ENCODE results near the gene LENG1. TPM values are rescaled to one million over a fixed set of nuclear protein-coding genes. Genes with fewer than 3 reads are reported as not detected.

Gene LENG1
- total RNA-seq, 1 experiment from 2014 or later, result 7.6 TPM

DNA sequence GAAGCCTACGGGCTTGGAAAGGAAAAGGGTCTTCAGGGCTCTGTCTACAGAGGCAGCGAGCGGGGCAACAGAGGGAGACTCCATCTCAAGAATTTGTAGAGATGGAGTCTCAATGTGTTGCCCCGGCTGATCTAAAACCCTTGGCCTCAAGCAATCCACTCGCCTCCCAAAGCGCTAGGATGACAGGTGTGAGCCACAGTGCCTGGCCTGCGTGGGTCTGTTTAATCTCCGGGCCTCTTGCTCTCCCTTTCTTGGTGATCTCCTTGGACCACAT, 49.2 kb upstream of the LENG1 start:
- ChIA-PET RAD21 (ENCODE audit: low non-redundant PET in 1 of 2, low total read pairs in 2 of 2, uncharacterized antibody in 2 of 2, unreplicated experiment in 2 of 2) (no interaction called here), CTCF (interaction anchor here (1.5 kb wide), 1 partner anchor 72 kb away, joined by 3 read pairs; the partner anchor contains the start of gene CNOT3), POLR2A (interaction anchor here (1.0 kb wide), 1 partner anchor 18 kb away, joined by 3 read pairs; the partner anchor contains the start of gene TSEN34)
- Histone ChIP-seq H3K27ac (ENCODE audit: low read depth, low read length) (no peak overlapping the region), H3K27me3 (ENCODE audit: insufficient read depth, low read length) (no peaks in the 10 kb centered on the region), H3K9me3 (ENCODE audit: control insufficient read depth in 1 of 2, insufficient read depth in 1 of 2, low read depth in 1 of 2, low read length in 2 of 2) (no peaks in the 10 kb centered on the region), H3K4me1 (ENCODE audit: control insufficient read depth in 1 of 2, insufficient read depth in 2 of 2, low read length in 2 of 2) (peaks cover 9 to 41% of the 10 kb centered on the region in 2 experiments; a peak in 3 of 4 replicates), H3K4me3 (replicated peaks in 1 of 2; ENCODE audit: low read depth in 1 of 2, low read length in 2 of 2) (no peak overlapping the region), H3K36me3 (ENCODE audit: control insufficient read depth in 1 of 2, insufficient read depth in 2 of 2, low read length in 2 of 2) (peaks cover 33 to 45% of the 10 kb centered on the region in 2 experiments), H2AFZ (ENCODE audit: low read depth, low read length, poor library complexity, severe bottlenecking) (no peak overlapping the region), H3K9ac (ENCODE audit: low read length) (no peak overlapping the region), H3K9me2 (ENCODE audit: insufficient read depth) (no peaks in the 10 kb centered on the region), H4K20me1 (ENCODE audit: insufficient read depth) (peaks cover 50% of the 10 kb centered on the region; the same call in 1 of the 2 replicates), H3K4me2 (ENCODE audit: low read length) (no peak overlapping the region), H3K79me2 (ENCODE audit: insufficient read depth, low read length) (peaks cover 43% of the 10 kb centered on the region)
- TF ChIP-seq POLR2A (IDR thresholded peaks at IDR 0.05; ENCODE audit: borderline replicate concordance, extremely low read depth, insufficient read depth, insufficient read length) (peak; percentile 8), CTCF (IDR thresholded peaks at IDR 0.05 in 2 of 3, conservative IDR thresholded peaks at IDR 0.05 in 1 of 3; ENCODE audit: borderline replicate concordance in 1 of 3, insufficient read depth in 1 of 3, low read depth in 2 of 3, low read length in 2 of 3) (no peak)
- intact Hi-C loops (cut with micrococcal nuclease), result no loop called here
- no TSS peak for BruUV-seq (replicated peaks)
- no peak for DNase-seq (ENCODE audit: low read depth, low spot score)
- ATAC-seq, result peak; percentile 37

DNA sequence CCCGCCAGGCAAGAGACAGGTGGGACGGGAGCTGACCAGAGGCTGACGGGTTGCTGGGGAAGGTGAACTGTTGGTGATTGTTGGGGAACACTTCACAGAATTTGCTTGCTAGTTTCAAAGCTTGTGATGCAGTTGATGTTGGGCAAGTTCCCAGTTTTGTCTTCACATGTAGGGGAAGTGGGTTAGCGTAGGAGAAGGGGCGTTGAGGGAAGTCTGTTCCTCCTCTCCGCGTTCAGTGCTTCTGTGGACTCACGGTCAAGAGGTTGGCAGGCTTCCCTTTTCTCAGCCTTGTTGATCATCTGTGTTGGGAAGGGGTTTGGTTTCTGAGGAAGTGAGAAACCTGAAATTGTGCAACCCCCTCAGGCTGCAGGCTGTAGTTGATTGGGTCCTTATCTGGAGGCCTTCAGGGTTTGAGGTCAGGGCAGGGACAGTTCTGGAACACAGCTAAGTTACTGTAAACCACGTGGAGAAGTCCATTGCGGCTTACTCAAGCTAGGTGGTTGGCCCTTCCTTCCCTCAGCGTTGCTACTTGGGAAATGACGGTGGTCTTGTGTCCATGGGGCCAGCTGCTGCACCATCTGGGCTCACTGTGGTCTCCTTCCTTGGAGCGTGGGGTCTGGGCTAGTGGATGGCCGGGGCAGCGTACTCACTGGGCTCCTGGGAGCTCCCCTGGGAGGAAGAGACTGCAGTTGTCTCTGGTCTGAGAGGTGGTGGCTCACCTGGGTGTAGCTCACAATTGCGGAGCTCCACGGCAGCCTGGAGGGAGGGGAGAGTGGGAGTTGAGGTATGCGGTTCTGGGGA, 48.7 kb upstream of the LENG1 start:
- BruUV-seq (replicated peaks), result no TSS peak
- ChIA-PET POLR2A (interaction anchor here (1.0 kb wide), 1 partner anchor 17 kb away, joined by 3 read pairs; the partner anchor contains the start of gene TSEN34), RAD21 (ENCODE audit: low non-redundant PET in 1 of 2, low total read pairs in 2 of 2, uncharacterized antibody in 2 of 2, unreplicated experiment in 2 of 2) (no interaction called here), CTCF (no interaction called here)
- H4K20me1 ChIP-seq (ENCODE audit: insufficient read depth), result peaks cover 55% of the 10 kb centered on the region; the same call in 1 of the 2 replicates
- peak overlapping the region; percentile 18; the same call in 1 of the 2 replicates for H3K27ac ChIP-seq (ENCODE audit: low read depth, low read length)
- H2AFZ ChIP-seq (ENCODE audit: low read depth, low read length, poor library complexity, severe bottlenecking), result no peak overlapping the region
- H3K27me3 ChIP-seq (ENCODE audit: insufficient read depth, low read length), result no peaks in the 10 kb centered on the region
- intact Hi-C loops (cut with micrococcal nuclease), result no loop called here
- peaks cover 37 to 50% of the 10 kb centered on the region in 2 experiments for H3K36me3 ChIP-seq (ENCODE audit: control insufficient read depth in 1 of 2, insufficient read depth in 2 of 2, low read length in 2 of 2)
- peaks cover 49% of the 10 kb centered on the region for H3K79me2 ChIP-seq (ENCODE audit: insufficient read depth, low read length)
- no peak overlapping the region for H3K4me3 ChIP-seq (replicated peaks in 1 of 2; ENCODE audit: low read depth in 1 of 2, low read length in 2 of 2)
- peak overlapping the region; percentile 1; the same call in 1 of the 2 replicates for H3K9ac ChIP-seq (ENCODE audit: low read length)
- DNase-seq (ENCODE audit: low read depth, low spot score), result no peak
- H3K4me1 ChIP-seq (ENCODE audit: control insufficient read depth in 1 of 2, insufficient read depth in 2 of 2, low read length in 2 of 2), result peaks cover 9 to 47% of the 10 kb centered on the region in 2 experiments
- ATAC-seq, result peak; percentile 37
- H3K9me2 ChIP-seq (ENCODE audit: insufficient read depth), result no peaks in the 10 kb centered on the region
- no peaks in the 10 kb centered on the region for H3K9me3 ChIP-seq (ENCODE audit: control insufficient read depth in 1 of 2, insufficient read depth in 1 of 2, low read depth in 1 of 2, low read length in 2 of 2)
- H3K4me2 ChIP-seq (ENCODE audit: low read length), result no peak overlapping the region
- TF ChIP-seq ELF1 (IDR thresholded peaks at IDR 0.05; ENCODE audit: borderline replicate concordance, low read depth) (no peak), JUND (IDR thresholded peaks at IDR 0.05) (peak; percentile 30; the same call in 1 of the 2 replicates), SIN3A (IDR thresholded peaks at IDR 0.05; ENCODE audit: low read depth) (peak; percentile 59), EGR1 (IDR thresholded peaks at IDR 0.05; ENCODE audit: low read depth) (no peak), EZH2phosphoT487 (IDR thresholded peaks at IDR 0.05; ENCODE audit: borderline replicate concordance) (no peak), RAD21 (IDR thresholded peaks at IDR 0.05; ENCODE audit: low read depth) (no peak), FOSL1 (IDR thresholded peaks at IDR 0.05; ENCODE audit: low read depth) (no peak), POLR2A (IDR thresholded peaks at IDR 0.05; ENCODE audit: borderline replicate concordance, extremely low read depth, insufficient read depth, insufficient read length) (peak; percentile 17), ZNF274 (IDR thresholded peaks at IDR 0.05; ENCODE audit: low read depth, low read length) (no peak), TCF7L2 (IDR thresholded peaks at IDR 0.05; ENCODE audit: borderline replicate concordance, extremely low read depth, insufficient read depth, insufficient read length) (no peak), CEBPB (IDR thresholded peaks at IDR 0.05; ENCODE audit: low read depth) (no peak), POLR2AphosphoS5 (IDR thresholded peaks at IDR 0.05; ENCODE audit: low read depth, low read length) (no peak; the same call in 1 of the 2 replicates), CBX3 (IDR thresholded peaks at IDR 0.05; ENCODE audit: low read depth) (no peak), ZFX (IDR thresholded peaks at IDR 0.05) (no peak)
- TF ChIP-seq, protein P1, sequence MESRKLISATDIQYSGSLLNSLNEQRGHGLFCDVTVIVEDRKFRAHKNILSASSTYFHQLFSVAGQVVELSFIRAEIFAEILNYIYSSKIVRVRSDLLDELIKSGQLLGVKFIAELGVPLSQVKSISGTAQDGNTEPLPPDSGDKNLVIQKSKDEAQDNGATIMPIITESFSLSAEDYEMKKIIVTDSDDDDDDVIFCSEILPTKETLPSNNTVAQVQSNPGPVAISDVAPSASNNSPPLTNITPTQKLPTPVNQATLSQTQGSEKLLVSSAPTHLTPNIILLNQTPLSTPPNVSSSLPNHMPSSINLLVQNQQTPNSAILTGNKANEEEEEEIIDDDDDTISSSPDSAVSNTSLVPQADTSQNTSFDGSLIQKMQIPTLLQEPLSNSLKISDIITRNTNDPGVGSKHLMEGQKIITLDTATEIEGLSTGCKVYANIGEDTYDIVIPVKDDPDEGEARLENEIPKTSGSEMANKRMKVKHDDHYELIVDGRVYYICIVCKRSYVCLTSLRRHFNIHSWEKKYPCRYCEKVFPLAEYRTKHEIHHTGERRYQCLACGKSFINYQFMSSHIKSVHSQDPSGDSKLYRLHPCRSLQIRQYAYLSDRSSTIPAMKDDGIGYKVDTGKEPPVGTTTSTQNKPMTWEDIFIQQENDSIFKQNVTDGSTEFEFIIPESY (IDR thresholded peaks at IDR 0.05; ENCODE audit: extremely low read depth, insufficient replicate concordance, low read length), result no peak

Data from HCT116 (cell line).